Right lobe of liver (tissue), 4 donors: ENCODE data around the gene LAMB1.

Experiments used
- CTCF ChIP-seq, 4 donors: fragments of 200-600 bp in 3 of 4; fragments of 450-650 bp in 1 of 4; IDR thresholded peaks; one replicate each; pipeline versions ENCODE4 v1.5.1 to v1.8.0; 2016 to 2022; ENCODE audit warnings: antibody characterized with exemption in 4 of 4, mild to moderate bottlenecking in 2 of 4
- POLR2A ChIP-seq: fragments of 450-650 bp; IDR thresholded peaks from one replicate; pipeline ENCODE4 v1.6.1; 2017; ENCODE audit warnings: antibody characterized with exemption, mild to moderate bottlenecking
- donor health status: DM: no; HTN: no; CAD: no.
- donor health status: DM: no; HTN: no; CAD: no.
- donor health status: DM: no; HTN: yes; CAD: no.

GRCh38 chr7:107933386-107934013, 69.5 kb downstream of the LAMB1 start:
- no peak for TF ChIP-seq CTCF (IDR thresholded peaks at IDR 0.05)
- TF ChIP-seq POLR2A = no peak
